MG63 (cell line): ENCODE results near the gene CLRN3. TPM values are rescaled to one million over a fixed set of nuclear protein-coding genes. Genes with fewer than 3 reads are reported as not detected.
A peak's percentile ranks its signal among the peaks of the same experiment; 100 is the strongest.

Experiments
- DNase-seq: peaks from one replicate; pipeline ENCODE4 v3.0.0-alpha.2; 2020
- H3K27me3 ChIP-seq: fragments of 250-450 bp; sonication (Bioruptor Pico); 2 replicates; pipeline ENCODE4 v1.5.1; 2020; ENCODE audit warnings: mild to moderate bottlenecking, moderate library complexity
- H3K36me3 ChIP-seq: fragments of 250-450 bp; sonication (Bioruptor Pico); 2 replicates; pipeline ENCODE4 v1.5.1; 2020; ENCODE audit warnings: mild to moderate bottlenecking, moderate library complexity
- H3K4me3 ChIP-seq: fragments of 250-450 bp; sonication (Bioruptor Pico); 2 replicates; pipeline ENCODE4 v1.5.1; 2020; ENCODE audit warnings: mild to moderate bottlenecking, moderate library complexity
- H3K9me3 ChIP-seq: fragments of 250-450 bp; sonication (Bioruptor Pico); 2 replicates; pipeline ENCODE4 v1.5.1; 2020; ENCODE audit warnings: mild to moderate bottlenecking, moderate library complexity
- total RNA-seq: library from RNA; depleted of rRNA; stranded (reverse); fragments of >200 nt; shearing (Covaris generic); gene quantifications from 2 replicates; pipeline ENCODE4 v1.2.3, GENCODE V29; 2014; ENCODE audit warnings: low replicate concordance; rRNA removed

Gene CLRN3, protein sequence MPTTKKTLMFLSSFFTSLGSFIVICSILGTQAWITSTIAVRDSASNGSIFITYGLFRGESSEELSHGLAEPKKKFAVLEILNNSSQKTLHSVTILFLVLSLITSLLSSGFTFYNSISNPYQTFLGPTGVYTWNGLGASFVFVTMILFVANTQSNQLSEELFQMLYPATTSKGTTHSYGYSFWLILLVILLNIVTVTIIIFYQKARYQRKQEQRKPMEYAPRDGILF
- not detected in 2 replicates for total RNA-seq

DNA sequence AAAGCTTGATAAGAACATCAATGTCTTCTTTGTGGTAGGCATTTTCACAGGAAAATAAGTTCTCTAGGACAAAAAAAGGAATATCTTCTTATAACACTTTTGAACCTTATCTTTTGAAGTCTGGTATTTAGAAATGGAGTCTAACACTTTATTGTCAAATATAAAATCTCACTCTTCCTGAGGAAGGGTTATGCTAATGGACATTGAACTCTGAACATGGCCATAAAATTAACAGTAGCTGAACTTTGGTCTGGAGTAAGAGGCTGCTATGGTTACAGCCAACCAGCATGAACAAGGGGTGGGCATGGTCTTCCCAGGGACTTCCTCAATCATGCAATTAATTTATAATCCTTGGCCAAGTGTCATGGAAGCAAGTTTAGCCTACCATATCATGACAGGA lies at the start of gene CLRN3:
Gene CLRN3, minus strand, starts transcription at position 199 of the 400 bp plus-strand sequence. Its CDS starts 157 bp downstream, at position 42.
- peaks cover 8% of the 10 kb centered on the region for H3K27me3 ChIP-seq
- no peak for DNase-seq
- H3K9me3 ChIP-seq: peaks cover 3% of the 10 kb centered on the region; the same call in 1 of the 2 replicates
- no peak within 1 kb of the TSS for H3K4me3 ChIP-seq
- H3K36me3 ChIP-seq: no peaks in the 10 kb centered on the region

DNA sequence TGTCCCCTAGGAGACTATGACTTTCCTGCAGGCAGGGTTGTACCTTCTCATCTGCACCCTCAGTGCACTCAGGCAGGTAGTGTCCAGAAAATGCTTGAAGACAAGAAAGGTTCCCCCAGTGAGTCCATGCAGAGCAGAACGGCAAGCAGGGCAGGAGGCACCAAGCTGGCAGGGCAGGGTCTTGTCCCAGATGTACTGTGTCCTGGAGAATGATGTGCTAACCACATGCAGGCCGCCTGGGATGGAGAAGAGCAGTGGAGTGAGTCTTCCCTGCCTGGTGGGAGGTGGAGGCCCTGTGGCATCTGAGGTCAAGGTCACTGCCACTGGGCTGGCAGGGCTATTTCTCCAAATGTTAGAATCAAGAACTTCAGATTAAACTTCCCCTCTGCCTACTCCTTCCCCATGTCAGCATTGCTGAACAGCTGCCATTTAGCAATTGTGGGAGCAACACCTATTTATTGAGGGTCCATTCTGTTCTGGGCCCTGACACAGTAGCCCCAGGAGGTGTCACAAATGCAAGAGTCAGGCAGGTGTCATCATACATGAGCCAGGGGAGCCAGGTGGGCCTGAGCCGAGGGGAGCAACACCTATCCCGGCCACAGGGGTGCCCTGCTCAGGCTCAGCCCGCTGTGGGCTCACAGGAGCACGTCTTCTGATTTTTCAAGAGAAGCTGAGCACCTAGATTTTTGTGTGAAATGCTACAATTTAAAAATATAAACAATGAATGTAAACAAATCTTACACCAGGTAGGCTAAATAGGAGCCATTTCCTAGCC lies 48.3 kb upstream of the CLRN3 start:
- H3K9me3 ChIP-seq: no peaks in the 10 kb centered on the region
- no peaks in the 10 kb centered on the region for H3K27me3 ChIP-seq
- DNase-seq: no peak
- H3K36me3 ChIP-seq: no peaks in the 10 kb centered on the region
- no peak overlapping the region for H3K4me3 ChIP-seq

DNA sequence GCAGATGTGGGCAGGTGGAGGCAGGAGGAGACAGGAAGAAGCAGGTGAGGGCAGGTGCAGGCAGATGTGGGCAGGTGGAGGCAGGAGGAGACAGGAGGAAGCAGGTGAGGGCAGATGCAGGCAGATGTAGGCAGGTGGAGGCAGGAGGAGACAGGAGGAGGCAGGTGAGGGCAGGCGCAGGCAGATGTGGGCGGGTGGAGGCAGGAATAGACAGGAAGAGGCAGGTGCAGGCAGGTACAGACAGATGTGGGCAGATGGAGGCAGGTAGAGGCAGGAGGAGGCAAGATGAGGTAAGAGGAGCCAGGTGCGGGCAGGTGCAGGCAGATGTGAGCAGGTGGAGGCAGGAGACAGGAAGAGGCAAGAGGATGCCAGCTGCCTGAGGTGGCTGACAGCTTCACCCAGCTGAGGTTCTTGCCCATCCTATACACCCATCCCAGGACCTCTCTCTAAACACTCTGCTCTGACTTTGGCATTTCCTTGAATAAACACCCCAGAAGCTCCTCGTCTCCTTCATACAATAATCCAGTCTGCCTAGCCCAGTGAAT lies 47.1 kb upstream of the CLRN3 start:
- no peak for DNase-seq
- Histone ChIP-seq H3K9me3 (no peaks in the 10 kb centered on the region), H3K27me3 (no peaks in the 10 kb centered on the region), H3K4me3 (no peak overlapping the region), H3K36me3 (no peaks in the 10 kb centered on the region)

DNA sequence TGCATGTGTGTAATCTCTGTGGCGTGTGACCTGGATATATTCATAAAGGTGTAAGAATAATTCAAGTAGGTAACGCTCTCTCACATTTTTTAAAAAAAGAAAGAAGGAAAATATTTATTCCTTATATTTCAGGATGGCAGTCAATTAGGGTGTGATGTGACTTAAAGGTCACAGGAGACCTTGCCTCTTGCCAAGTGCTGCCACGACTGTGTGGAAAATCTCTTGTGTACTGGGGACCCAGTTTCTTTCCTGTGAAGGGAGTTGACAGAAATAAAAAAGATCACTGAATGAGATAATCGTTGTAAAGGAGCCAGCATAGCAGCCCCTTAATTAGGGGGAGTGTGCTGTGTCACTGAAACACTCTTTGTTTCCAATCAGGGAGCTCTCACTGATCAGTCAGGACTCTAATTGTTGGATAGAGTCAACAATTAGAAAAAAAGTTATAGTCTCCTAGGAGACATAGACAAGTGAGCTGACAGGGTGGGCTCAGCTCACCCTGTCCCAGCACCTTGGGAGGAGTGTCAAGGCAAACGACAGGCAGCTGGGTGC lies 45.2 kb upstream of the CLRN3 start:
- no peaks in the 10 kb centered on the region for H3K27me3 ChIP-seq
- no peak for DNase-seq
- no peak overlapping the region for H3K4me3 ChIP-seq
- no peaks in the 10 kb centered on the region for H3K36me3 ChIP-seq
- H3K9me3 ChIP-seq: no peaks in the 10 kb centered on the region

DNA sequence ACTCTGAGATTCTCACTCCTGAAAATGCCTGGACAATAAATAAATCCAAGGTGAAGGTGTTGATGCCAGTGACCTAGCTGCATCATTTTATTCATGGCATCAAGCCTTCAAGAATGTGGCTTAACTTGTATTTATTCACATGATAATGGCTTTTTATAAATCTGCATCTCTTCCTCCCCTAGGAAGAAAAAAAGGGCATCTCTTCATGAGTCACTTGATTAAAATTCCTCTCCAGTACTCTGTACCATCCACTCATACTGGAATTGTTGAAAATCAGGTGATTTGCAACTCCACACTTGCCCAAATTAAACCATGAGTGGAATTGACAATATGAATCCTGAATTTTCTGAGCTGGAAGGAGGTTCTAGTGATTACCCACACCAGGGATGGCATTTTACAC lies 44.3 kb upstream of the CLRN3 start:
- Histone ChIP-seq H3K4me3 (no peak overlapping the region), H3K27me3 (no peaks in the 10 kb centered on the region), H3K36me3 (no peaks in the 10 kb centered on the region), H3K9me3 (no peaks in the 10 kb centered on the region)
- no peak for DNase-seq

DNA sequence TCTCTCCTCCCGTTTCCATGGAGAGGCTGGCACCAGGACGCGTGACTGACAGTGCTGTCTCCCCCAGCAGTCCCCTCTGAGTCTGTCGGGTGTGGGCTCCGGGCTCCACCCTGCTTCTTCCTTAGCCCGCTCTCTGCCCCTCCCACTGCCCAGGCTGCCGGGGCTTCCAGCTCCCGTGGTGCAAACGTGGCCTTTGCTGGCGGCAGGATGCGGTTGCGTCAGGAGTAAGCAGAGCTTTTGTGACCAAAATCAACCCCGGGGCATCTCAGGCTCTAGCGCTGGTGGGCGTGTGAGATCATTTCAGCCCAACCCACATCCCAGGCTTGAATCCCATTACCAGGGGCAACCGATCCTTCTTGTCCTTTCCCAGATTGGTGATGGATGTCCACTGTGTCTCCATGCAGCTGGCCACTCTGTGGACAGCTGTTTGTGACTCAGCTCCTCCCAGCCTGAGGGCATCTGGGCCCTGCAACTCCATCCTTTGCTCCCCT lies 42.4 kb upstream of the CLRN3 start:
- Histone ChIP-seq H3K9me3 (no peaks in the 10 kb centered on the region), H3K36me3 (no peaks in the 10 kb centered on the region), H3K4me3 (no peak overlapping the region), H3K27me3 (no peaks in the 10 kb centered on the region)
- DNase-seq: no peak

DNA sequence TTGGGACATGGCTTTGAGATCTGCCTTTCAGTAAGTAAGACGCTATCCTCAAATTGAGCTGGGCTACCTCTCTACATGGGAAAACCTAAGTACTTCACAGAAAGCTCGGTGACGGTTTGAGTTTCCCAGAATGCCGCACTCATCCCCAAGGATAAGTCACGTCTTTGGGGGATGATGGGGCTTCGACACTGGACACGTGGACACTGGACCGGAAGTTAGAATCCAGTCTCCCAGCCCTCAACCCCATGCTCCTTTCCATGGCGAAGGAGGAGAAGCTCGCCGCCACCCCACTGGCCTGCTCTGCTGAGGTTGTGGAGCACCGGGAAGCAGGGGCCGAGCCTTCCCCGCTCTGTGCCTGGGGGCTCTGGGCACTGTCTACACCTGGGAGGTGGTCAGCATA lies 41.6 kb upstream of the CLRN3 start:
- DNase-seq: no peak
- Histone ChIP-seq H3K4me3 (no peak overlapping the region), H3K36me3 (no peaks in the 10 kb centered on the region), H3K9me3 (no peaks in the 10 kb centered on the region), H3K27me3 (no peaks in the 10 kb centered on the region)

DNA sequence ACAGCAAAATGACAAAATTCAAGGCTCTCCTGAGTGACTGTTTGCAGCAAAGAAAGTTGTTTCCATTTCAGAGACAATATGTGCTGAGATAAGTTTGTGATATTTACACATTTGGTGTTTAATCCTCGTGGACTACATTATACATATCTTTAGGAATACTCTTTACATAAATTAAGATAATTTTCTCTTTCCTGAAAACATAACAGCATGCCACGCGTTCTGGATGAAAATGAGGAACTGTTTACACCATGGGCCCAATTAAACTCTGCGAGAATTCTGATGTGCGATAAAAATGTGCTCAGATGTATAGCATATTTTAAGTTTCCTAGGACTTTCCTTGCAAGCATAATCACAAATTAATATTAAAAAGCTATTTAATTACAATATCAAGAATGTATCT lies 40.5 kb upstream of the CLRN3 start:
- no peaks in the 10 kb centered on the region for H3K9me3 ChIP-seq
- no peaks in the 10 kb centered on the region for H3K36me3 ChIP-seq
- H3K27me3 ChIP-seq: no peaks in the 10 kb centered on the region
- no peak for DNase-seq
- no peak overlapping the region for H3K4me3 ChIP-seq

DNA sequence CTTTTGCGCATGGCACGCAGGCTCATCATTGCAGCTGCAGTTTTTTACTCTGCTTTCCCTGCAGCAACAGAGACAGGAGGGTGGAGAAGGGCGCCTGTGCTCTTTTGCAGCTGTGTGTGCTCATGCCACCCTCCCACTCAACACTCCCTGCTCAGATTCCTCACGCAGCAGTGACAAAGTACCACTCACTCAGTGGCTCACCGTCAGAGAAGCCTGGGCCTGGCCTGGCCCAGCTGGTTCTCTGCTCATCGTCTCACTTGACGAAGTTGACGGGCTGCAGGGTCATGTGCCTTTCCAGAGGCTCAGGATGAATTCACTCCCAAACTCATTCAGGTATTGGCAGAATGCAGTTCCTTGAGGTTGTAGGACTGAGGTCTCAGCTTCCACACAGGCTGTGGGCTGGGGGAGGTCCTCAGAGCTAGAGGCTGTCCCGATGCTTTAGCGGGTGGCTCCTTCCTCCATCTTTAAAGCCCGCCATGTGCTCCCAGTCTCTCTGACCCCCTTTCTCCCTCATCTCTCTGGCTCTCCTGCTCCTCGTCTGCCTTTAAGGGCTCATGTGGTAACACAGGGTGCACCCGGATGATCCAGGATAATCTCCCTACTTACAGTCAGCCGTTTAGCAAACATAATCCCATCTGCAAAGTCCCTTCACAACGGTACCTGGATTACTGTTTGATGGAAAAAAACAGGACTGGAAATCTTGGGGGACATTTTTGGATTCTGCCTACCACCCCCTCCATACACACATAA lies 40.0 kb upstream of the CLRN3 start:
- Histone ChIP-seq H3K9me3 (no peaks in the 10 kb centered on the region), H3K27me3 (no peaks in the 10 kb centered on the region), H3K4me3 (no peak overlapping the region), H3K36me3 (no peaks in the 10 kb centered on the region)
- no peak for DNase-seq

DNA sequence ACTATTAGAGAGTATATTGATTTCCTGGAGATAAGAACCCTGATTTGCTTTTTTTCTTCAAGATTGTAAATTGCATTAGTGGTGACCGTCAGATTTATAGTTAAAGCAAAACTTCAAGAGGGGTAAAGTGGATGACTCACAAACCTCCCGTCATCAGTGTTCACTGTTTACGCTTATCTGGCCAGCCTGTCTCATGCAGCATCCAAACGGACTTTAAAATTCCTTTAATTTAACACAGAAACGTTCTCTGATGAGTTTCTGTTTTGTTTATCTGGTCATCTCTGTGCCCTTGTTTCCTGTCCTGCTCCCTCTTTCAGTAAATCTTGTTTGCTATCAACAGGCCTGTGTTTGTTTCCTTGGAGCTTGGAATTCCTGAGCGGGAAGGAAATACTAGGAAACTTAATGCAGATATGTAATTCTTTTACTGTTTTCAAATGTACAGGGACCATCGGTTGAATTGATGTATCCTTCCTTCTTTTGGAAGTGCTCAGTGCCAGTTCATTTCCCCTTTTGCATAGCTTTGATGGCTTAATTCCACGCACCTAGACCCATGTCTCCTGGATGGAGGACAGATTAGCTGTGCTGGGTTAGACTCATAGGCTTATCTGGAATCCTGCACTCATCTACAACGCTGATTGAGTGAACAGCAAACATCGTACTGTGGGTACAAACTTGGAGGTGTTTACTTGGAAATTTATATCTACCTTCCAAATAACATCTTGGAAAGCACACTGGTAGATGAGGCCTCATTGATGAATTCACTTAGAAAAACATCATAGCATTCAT lies 35.5 kb upstream of the CLRN3 start:
- H3K4me3 ChIP-seq: no peak overlapping the region
- H3K9me3 ChIP-seq: no peaks in the 10 kb centered on the region
- DNase-seq: peak; percentile 45
- H3K36me3 ChIP-seq: no peaks in the 10 kb centered on the region
- H3K27me3 ChIP-seq: no peaks in the 10 kb centered on the region

DNA sequence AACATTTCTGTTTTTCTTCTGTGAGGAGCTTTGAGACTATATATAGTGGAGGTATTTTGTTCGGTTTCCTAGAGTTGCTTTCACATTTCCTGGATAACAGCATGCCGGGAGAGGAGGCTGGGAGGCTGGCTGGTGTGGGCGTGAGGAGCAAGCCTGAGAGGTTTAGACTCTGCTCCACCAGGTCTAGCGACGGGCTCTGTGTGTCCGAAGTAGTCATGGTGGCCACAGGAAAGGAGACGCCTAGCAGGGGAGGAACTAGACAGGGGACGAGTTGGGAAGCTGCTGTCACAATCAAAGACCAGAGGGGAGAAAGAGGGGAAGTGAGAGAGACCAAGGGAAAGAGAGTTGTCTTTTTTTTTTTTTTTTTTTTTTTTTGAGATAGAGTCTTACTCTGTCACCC lies 33.7 kb upstream of the CLRN3 start:
- no peaks in the 10 kb centered on the region for H3K36me3 ChIP-seq
- no peak overlapping the region for H3K4me3 ChIP-seq
- no peak for DNase-seq
- no peaks in the 10 kb centered on the region for H3K9me3 ChIP-seq
- H3K27me3 ChIP-seq: no peaks in the 10 kb centered on the region

DNA sequence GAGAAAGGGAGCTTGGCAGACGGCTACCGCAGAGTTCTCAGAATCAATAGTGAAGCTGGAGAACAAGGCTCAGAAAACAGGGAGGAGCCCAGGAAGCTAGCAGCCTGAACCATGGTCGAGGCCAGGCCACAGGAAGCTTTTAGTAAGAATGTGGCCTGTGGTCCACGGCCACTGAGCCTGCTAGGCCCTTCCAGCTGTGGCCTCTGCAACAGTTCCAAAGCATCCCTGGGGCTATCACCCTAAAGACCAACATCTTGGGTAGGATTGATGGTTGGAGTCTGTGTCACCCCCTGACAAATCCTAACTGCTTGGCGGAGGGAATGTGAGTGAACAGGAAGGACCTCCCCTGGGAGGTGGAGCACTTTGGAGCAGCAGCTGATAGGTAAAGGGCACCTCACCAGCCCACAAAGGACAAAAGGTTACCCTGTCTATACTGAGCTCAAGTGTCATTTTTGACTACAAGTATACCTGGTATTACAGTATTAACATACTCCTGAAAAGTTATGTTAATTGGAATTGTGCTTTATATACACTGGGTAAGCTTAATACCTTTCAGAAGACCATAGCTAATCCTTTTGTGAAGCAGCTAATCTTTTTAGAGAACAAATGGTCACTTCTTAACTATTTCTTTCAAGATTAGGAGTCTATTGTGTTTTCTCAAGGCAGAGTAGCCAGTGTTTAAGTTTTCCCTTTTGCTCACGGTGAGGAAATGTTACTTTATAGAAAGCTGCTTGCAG lies 32.9 kb upstream of the CLRN3 start:
- DNase-seq: peak; percentile 46
- H3K36me3 ChIP-seq: no peaks in the 10 kb centered on the region
- H3K4me3 ChIP-seq: no peak overlapping the region
- no peaks in the 10 kb centered on the region for H3K27me3 ChIP-seq
- H3K9me3 ChIP-seq: no peaks in the 10 kb centered on the region

DNA sequence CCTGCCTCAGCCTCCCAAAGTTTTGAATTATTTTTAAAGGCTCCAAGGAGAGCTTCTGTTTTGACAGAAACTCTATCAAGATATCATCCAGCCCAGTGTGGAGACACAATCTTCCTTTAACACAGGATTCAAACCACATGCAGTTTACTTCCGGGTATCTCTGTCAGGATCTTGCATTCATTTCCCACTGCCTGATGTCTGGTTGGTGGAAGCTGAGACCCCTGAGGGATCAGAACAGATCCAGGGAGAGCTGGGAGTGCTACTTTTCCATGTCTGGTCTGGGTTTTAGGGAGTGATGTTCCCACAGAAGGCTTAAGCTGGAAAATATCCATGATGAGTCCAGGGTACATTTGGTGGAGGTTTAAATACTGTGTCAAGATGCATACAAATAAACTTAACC lies 30.9 kb upstream of the CLRN3 start:
- DNase-seq: no peak
- Histone ChIP-seq H3K27me3 (no peaks in the 10 kb centered on the region), H3K9me3 (no peaks in the 10 kb centered on the region), H3K4me3 (no peak overlapping the region), H3K36me3 (no peaks in the 10 kb centered on the region)

DNA sequence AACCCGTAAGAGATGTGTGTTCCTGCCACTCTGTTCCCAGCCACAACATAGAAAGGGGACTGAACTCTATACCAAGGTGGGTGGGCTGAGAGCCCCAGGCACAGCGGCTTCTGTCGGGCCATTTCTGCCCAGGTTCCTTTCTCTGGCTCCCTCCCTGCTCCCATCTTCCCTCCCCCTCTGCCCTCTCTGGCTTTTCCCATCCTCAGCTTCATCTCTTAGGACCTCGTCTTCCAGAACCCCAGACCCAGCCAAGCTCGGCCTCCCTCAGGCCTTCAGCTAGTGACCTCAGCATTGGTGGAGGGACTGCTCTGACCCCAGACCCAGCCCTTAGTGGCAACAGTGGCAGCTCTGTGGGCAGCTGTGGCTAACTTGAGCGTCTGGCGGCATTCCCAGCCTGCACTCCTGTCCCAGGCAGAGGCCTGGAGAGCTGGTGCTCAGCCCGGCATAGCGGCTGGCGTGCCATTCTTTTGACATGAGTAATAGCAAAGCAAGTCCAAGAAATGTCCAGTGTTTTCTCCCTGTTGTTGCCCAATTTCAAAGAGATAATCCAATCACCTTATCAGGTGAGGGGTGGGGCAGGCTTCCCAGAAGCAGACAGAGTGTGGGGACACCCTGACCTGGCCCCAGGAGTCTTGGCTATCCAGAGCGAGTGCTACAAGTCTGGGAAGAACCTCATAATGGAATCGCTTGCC lies 30.1 kb upstream of the CLRN3 start:
- no peaks in the 10 kb centered on the region for H3K27me3 ChIP-seq
- no peak overlapping the region for H3K4me3 ChIP-seq
- H3K9me3 ChIP-seq: no peaks in the 10 kb centered on the region
- DNase-seq: peak; percentile 95
- no peaks in the 10 kb centered on the region for H3K36me3 ChIP-seq

DNA sequence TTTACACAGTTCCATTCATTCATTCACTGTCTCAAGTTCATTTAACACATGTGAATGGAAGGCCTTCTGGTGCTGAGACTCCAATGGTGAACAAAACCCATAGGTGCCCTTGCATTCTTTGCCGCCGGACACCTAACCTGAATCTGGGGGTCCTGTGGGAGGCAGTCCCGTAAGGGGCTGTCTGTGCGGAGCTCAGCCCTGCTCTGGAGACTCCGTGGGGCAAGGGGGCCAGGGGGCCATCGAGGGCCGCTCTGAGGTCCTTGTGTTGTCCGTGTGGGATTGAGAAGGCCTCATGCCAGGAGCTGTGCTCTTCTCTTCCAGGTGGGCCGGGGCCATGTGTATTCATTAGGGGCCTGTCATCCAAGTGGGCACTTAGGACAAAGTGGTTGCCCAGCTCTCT lies 29.5 kb upstream of the CLRN3 start:
- no peaks in the 10 kb centered on the region for H3K9me3 ChIP-seq
- H3K27me3 ChIP-seq: no peaks in the 10 kb centered on the region
- DNase-seq: no peak
- no peaks in the 10 kb centered on the region for H3K36me3 ChIP-seq
- H3K4me3 ChIP-seq: no peak overlapping the region
